SK-N-MC (cell line): Measurements from ENCODE around the gene HINT3.

ENCODE experiments used
- EZH2 ChIP-seq: fragments of 200-600 bp; sonication (generic); IDR thresholded peaks from one replicate; pipeline ENCODE4 v1.6.1; 2017; ENCODE audit warnings: antibody characterized with exemption
- POLR2AphosphoS5 ChIP-seq: IDR thresholded peaks from 2 replicates; pipeline ENCODE4 v1.6.1; 2012; ENCODE audit warnings: mild to moderate bottlenecking, low read depth, low read length, borderline replicate concordance

GRCh38 chr6:125926711-125927110 is 29.9 kb upstream of the HINT3 start:
- TF ChIP-seq POLR2AphosphoS5 = no peak
- no peak for TF ChIP-seq EZH2
